Thymus (tissue), 11 donors: ENCODE data around the gene RHO. TPM values are rescaled to one million over a fixed set of nuclear protein-coding genes. Genes with fewer than 3 reads are reported as not detected.
"Not testable (repeated sequence)": the region's sequence is repeated elsewhere in the genome, so short reads cannot be mapped to it uniquely, and the experiment has no call there.

ENCODE experiments used
- DNase-seq, 9 donors: peaks; one replicate each; pipeline ENCODE4 v3.0.0-alpha.2; 2013; ENCODE audit warnings: low spot score in 9 of 9, low read depth in 6 of 9, missing footprints in 1 of 9
- H3K27ac ChIP-seq, 2 donors: one replicate each; pipeline ENCODE4 v1.5.1; 2013; ENCODE audit warnings: control low read depth in 1 of 2, low read depth in 1 of 2, low read length in 1 of 2, mild to moderate bottlenecking in 1 of 2, moderate library complexity in 1 of 2
- H3K27me3 ChIP-seq, 2 donors: one replicate each; pipeline ENCODE4 v1.5.1; 2013; ENCODE audit warnings: low read length in 1 of 2; ENCODE audit not compliant: control insufficient read depth in 2 of 2, insufficient read depth in 1 of 2
- H3K36me3 ChIP-seq, 2 donors: one replicate each; pipeline ENCODE4 v1.5.1; 2013; ENCODE audit warnings: low read length in 1 of 2, mild to moderate bottlenecking in 1 of 2, moderate library complexity in 1 of 2; ENCODE audit not compliant: control insufficient read depth in 2 of 2, insufficient read depth in 2 of 2
- H3K4me1 ChIP-seq, 2 donors: one replicate each; pipeline ENCODE4 v1.5.1; 2013; ENCODE audit warnings: low read length in 2 of 2; ENCODE audit not compliant: control insufficient read depth in 2 of 2, insufficient read depth in 2 of 2
- H3K4me3 ChIP-seq, 2 donors: one replicate each; pipeline ENCODE4 v1.5.1; 2013; ENCODE audit warnings: low read length in 2 of 2, control low read depth in 1 of 2, mild to moderate bottlenecking in 1 of 2
- H3K9me3 ChIP-seq, 2 donors: one replicate each; pipeline ENCODE4 v1.5.1; 2013; ENCODE audit warnings: low read length in 1 of 2, mild to moderate bottlenecking in 1 of 2; ENCODE audit not compliant: control insufficient read depth in 2 of 2, insufficient read depth in 1 of 2
- WGBS: extraction: QIAGEN DNeasy Blood & Tissue Kit; methylation state at CpG from one replicate; pipeline ENCODE4 v1.1.7; 2013; 5-methylcytosine and 5-hydroxymethylcytosine counted together
- polyA plus RNA-seq: library from polyadenylated mRNA; stranded (reverse); fragments of 200-250 nt; gene quantifications from one replicate; pipeline ENCODE4 v1.2.3, GENCODE V29; 2013
- total RNA-seq: library from RNA; stranded (reverse); fragments of 120-200 nt; gene quantifications from one replicate; pipeline ENCODE4 v1.2.4, GENCODE V29; 2013
- donor health status: healthy.

Gene RHO
- total and polyA plus RNA-seq, 2 donors, result 0.05 to 0.07 TPM

GRCh38 chr3:129495006-129495639 lies 33.3 kb upstream of the RHO start:
- H3K27ac ChIP-seq, H3K4me3 ChIP-seq, H3K9me3 ChIP-seq, H3K27me3 ChIP-seq, DNase-seq, H3K4me1 ChIP-seq: not testable (repeated sequence)
- peaks cover 35 to 42% of the 10 kb centered on the region in 2 donors for H3K36me3 ChIP-seq
- 94% methylated on average over 10 of the region's 10 CpGs for WGBS

- H3K4me3 ChIP-seq, DNase-seq, H3K9me3 ChIP-seq, H3K4me1 ChIP-seq, H3K27me3 ChIP-seq, H3K27ac ChIP-seq: not testable (repeated sequence)
- WGBS, result 97% methylated on average over 2 of the region's 2 CpGs
- peaks cover 40 to 45% of the 10 kb centered on the region in 2 donors for H3K36me3 ChIP-seq
These were observed 30.6 kb upstream of the RHO start for GRCh38 chr3:129497876-129498275.

GRCh38 chr3:129498603-129499488 lies 29.6 kb upstream of the RHO start:
- DNase-seq, H3K9me3 ChIP-seq, H3K27me3 ChIP-seq, H3K4me3 ChIP-seq, H3K4me1 ChIP-seq, H3K27ac ChIP-seq: not testable (repeated sequence)
- H3K36me3 ChIP-seq, result peaks cover 44% of the 10 kb centered on the region in 2 donors
- WGBS, result 93% methylated on average over 8 of the region's 8 CpGs

GRCh38 chr3:129499604-129500333 lies 28.7 kb upstream of the RHO start:
- H3K4me3 ChIP-seq, H3K4me1 ChIP-seq: not testable (repeated sequence)

GRCh38 chr3:129500334-129500658 lies 28.1 kb upstream of the RHO start:
- Histone ChIP-seq H3K4me1 (no peaks in the 10 kb centered on the region), H3K4me3 (no peak overlapping the region), H3K27me3 (no peaks in the 10 kb centered on the region), H3K36me3 (peaks cover 51 to 57% of the 10 kb centered on the region in 2 donors), H3K27ac (no peak overlapping the region), H3K9me3 (no peaks in the 10 kb centered on the region)
- 97% methylated on average over 5 of the region's 5 CpGs for WGBS
- no peak for DNase-seq

More at GRCh38 chr3:129499604-129500333, 28.7 kb upstream of the RHO start:
- WGBS, result 97% methylated on average over 13 of the region's 14 CpGs
- not testable (repeated sequence) for H3K27me3 ChIP-seq, DNase-seq, H3K9me3 ChIP-seq, H3K27ac ChIP-seq
- H3K36me3 ChIP-seq, result peaks cover 48 to 51% of the 10 kb centered on the region in 2 donors

- WGBS, result 95% methylated on average over 5 of the region's 5 CpGs
- H3K36me3 ChIP-seq, result peaks cover 49 to 64% of the 10 kb centered on the region in 2 donors
- no peak overlapping the region for H3K27ac ChIP-seq
- H3K4me1 ChIP-seq, result no peaks in the 10 kb centered on the region
- H3K27me3 ChIP-seq, result no peaks in the 10 kb centered on the region
- DNase-seq, result no peak
- H3K4me3 ChIP-seq, result no peak overlapping the region
- H3K9me3 ChIP-seq, result no peaks in the 10 kb centered on the region
These were observed 26.8 kb upstream of the RHO start for GRCh38 chr3:129501630-129502029.

- H3K4me3 ChIP-seq, result no peak overlapping the region
- no peak for DNase-seq
- 96% methylated on average over 18 of the region's 18 CpGs for WGBS
- no peak overlapping the region for H3K27ac ChIP-seq
- no peaks in the 10 kb centered on the region for H3K4me1 ChIP-seq
- peaks cover 51 to 63% of the 10 kb centered on the region in 2 donors for H3K36me3 ChIP-seq
- H3K9me3 ChIP-seq, result no peaks in the 10 kb centered on the region
- no peaks in the 10 kb centered on the region for H3K27me3 ChIP-seq
These were observed 25.6 kb upstream of the RHO start for GRCh38 chr3:129502641-129503408.

- H3K27ac ChIP-seq, result no peak overlapping the region
- H3K9me3 ChIP-seq, result no peaks in the 10 kb centered on the region
- peaks cover 52 to 61% of the 10 kb centered on the region in 2 donors for H3K36me3 ChIP-seq
- H3K4me1 ChIP-seq, result no peaks in the 10 kb centered on the region
- 97% methylated on average over 13 of the region's 13 CpGs for WGBS
- no peak for DNase-seq
- no peak overlapping the region for H3K4me3 ChIP-seq
- H3K27me3 ChIP-seq, result no peaks in the 10 kb centered on the region
These were observed 24.8 kb upstream of the RHO start for GRCh38 chr3:129503471-129504291.
